Astrocyte (in vitro differentiated cells and primary cell): ENCODE measurements around the gene CHCHD6. TPM values are rescaled to one million over a fixed set of nuclear protein-coding genes. Genes with fewer than 3 reads are reported as not detected.

Experiments used
- DNase-seq: peaks from one replicate; pipeline ENCODE4 v3.0.0-alpha.2; 2010; ENCODE audit warnings: low read depth
- FAIRE-seq: peaks from 2 replicates; lab custom pipeline; 2011; peaks lifted over from hg19 to GRCh38; lab: Jason Lieb, UNC
- H2AFZ ChIP-seq: 2 replicates; pipeline ENCODE4 v1.6.0; 2012; ENCODE audit warnings: low read depth, low read length, inconsistent platforms
- H3K27ac ChIP-seq: 2 replicates; pipeline ENCODE4 v1.5.1; 2011; ENCODE audit warnings: low read depth, low read length, inconsistent platforms
- H3K27me3 ChIP-seq: 2 replicates; pipeline ENCODE4 v1.6.0; 2011; ENCODE audit warnings: low read length, inconsistent platforms; ENCODE audit not compliant: insufficient read depth
- H3K36me3 ChIP-seq: 2 replicates; pipeline ENCODE4 v1.5.1; 2011; ENCODE audit warnings: low read length, inconsistent platforms; ENCODE audit not compliant: insufficient read depth
- H3K4me1 ChIP-seq: 2 replicates; pipeline ENCODE4 v1.5.1; 2011; ENCODE audit warnings: low read length, inconsistent platforms; ENCODE audit not compliant: insufficient read depth
- H3K4me2 ChIP-seq: 2 replicates; pipeline ENCODE4 v1.6.0; 2012; ENCODE audit warnings: low read length, inconsistent platforms
- H3K4me3 ChIP-seq: 2 replicates; pipeline ENCODE4 v1.5.1; 2011; ENCODE audit warnings: low read depth, mild to moderate bottlenecking, low read length, inconsistent platforms; ENCODE audit not compliant: insufficient read depth
- H3K79me2 ChIP-seq: 2 replicates; pipeline ENCODE4 v1.6.0; 2012; ENCODE audit warnings: mild to moderate bottlenecking, low read length, inconsistent platforms; ENCODE audit not compliant: insufficient read depth
- H3K9ac ChIP-seq: 2 replicates; pipeline ENCODE4 v1.6.0; 2012; ENCODE audit warnings: mild to moderate bottlenecking, low read length, inconsistent platforms
- H3K9me3 ChIP-seq: 2 replicates; pipeline ENCODE4 v1.5.1; 2012; ENCODE audit warnings: low read depth, mild to moderate bottlenecking, low read length, inconsistent platforms; ENCODE audit not compliant: insufficient read depth
- H4K20me1 ChIP-seq: 2 replicates; pipeline ENCODE4 v1.6.0; 2012; ENCODE audit warnings: low read length, inconsistent platforms; ENCODE audit not compliant: insufficient read depth
- H3K27ac Mint-ChIP-seq: one replicate; pipeline ENCODE4 v1.8.0; 2021; ENCODE audit warnings: mild to moderate bottlenecking, mixed read lengths; ENCODE audit not compliant: unreplicated experiment
- H3K27me3 Mint-ChIP-seq: one replicate; pipeline ENCODE4 v1.8.0; 2021; ENCODE audit warnings: low read depth, mixed read lengths; ENCODE audit not compliant: unreplicated experiment
- H3K36me3 Mint-ChIP-seq: one replicate; pipeline ENCODE4 v1.8.0; 2021; ENCODE audit warnings: low read depth, mixed read lengths; ENCODE audit not compliant: unreplicated experiment
- H3K4me1 Mint-ChIP-seq: one replicate; pipeline ENCODE4 v1.8.0; 2021; ENCODE audit warnings: low read depth, mixed read lengths; ENCODE audit not compliant: unreplicated experiment
- H3K4me3 Mint-ChIP-seq: one replicate; pipeline ENCODE4 v1.8.0; 2021; ENCODE audit warnings: mild to moderate bottlenecking, moderate library complexity, mixed read lengths; ENCODE audit not compliant: unreplicated experiment
- H3K9me3 Mint-ChIP-seq: one replicate; pipeline ENCODE4 v1.8.0; 2021; ENCODE audit warnings: mild to moderate bottlenecking, mixed read lengths; ENCODE audit not compliant: unreplicated experiment
- EZH2 ChIP-seq: IDR thresholded peaks from 2 replicates; pipeline ENCODE4 v1.6.1; 2012; ENCODE audit warnings: mild to moderate bottlenecking, low read length, inconsistent platforms; ENCODE audit not compliant: insufficient read depth
- total RNA-seq: library from RNA; stranded (reverse); gene quantifications from 2 replicates; pipeline ENCODE4 v1.2.1, GENCODE V29; 2021
- TF ChIP-seq, protein P1 (sequence below): IDR thresholded peaks from 2 replicates; pipeline ENCODE4 v1.5.1; 2011; ENCODE audit warnings: low read depth, mild to moderate bottlenecking, inconsistent platforms, low read length, moderate library complexity; ENCODE audit not compliant: insufficient read depth

The CHCHD6 gene
- total RNA-seq, 1 donor from 2014 or later, result 21.1 TPM

DNA sequence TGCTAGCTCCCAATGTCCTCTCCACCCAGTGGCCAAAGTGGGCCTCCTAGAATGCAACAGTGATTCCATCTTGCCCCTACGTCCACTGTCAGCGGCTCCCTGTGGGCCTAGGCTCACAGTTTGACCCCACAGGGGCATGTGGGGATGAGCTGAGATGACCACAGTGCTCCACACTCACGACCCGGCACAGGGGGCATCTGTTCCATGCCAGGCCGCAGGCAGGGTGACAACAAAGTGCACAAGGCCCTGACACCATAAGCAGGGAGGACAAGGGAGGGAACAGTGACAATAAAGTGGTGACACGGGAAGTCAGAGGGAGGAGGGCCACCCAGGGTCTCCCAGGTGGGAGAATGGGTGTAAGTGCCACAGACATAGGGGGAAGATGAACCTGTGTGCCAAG, 273.8 kb downstream of the CHCHD6 start:
- TF ChIP-seq, protein P1, sequence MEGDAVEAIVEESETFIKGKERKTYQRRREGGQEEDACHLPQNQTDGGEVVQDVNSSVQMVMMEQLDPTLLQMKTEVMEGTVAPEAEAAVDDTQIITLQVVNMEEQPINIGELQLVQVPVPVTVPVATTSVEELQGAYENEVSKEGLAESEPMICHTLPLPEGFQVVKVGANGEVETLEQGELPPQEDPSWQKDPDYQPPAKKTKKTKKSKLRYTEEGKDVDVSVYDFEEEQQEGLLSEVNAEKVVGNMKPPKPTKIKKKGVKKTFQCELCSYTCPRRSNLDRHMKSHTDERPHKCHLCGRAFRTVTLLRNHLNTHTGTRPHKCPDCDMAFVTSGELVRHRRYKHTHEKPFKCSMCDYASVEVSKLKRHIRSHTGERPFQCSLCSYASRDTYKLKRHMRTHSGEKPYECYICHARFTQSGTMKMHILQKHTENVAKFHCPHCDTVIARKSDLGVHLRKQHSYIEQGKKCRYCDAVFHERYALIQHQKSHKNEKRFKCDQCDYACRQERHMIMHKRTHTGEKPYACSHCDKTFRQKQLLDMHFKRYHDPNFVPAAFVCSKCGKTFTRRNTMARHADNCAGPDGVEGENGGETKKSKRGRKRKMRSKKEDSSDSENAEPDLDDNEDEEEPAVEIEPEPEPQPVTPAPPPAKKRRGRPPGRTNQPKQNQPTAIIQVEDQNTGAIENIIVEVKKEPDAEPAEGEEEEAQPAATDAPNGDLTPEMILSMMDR, result no peak
- TF ChIP-seq EZH2, result no peak
- peak overlapping the region; percentile 53 for H3K27ac Mint-ChIP-seq
- no peaks in the 10 kb centered on the region for H3K79me2 ChIP-seq
- H3K9me3 ChIP-seq, result peaks cover 3% of the 10 kb centered on the region
- H3K36me3 Mint-ChIP-seq, result peaks cover 4% of the 10 kb centered on the region
- H4K20me1 ChIP-seq, result no peaks in the 10 kb centered on the region
- H3K4me3 ChIP-seq, result no peak overlapping the region
- H3K27me3 ChIP-seq, result peaks cover 2% of the 10 kb centered on the region
- no peak overlapping the region for H2AFZ ChIP-seq
- no peak overlapping the region for H3K4me2 ChIP-seq
- H3K9ac ChIP-seq, result no peak overlapping the region
- no peak overlapping the region for H3K4me3 Mint-ChIP-seq
- no peak overlapping the region for H3K27ac ChIP-seq
- FAIRE-seq, result no peak
- no peaks in the 10 kb centered on the region for H3K36me3 ChIP-seq
- H3K9me3 Mint-ChIP-seq, result peaks cover 12% of the 10 kb centered on the region
- H3K4me1 ChIP-seq, result peaks cover 10% of the 10 kb centered on the region
- no peak for DNase-seq
- H3K4me1 Mint-ChIP-seq, result no peaks in the 10 kb centered on the region
- peaks cover 19% of the 10 kb centered on the region for H3K27me3 Mint-ChIP-seq

DNA sequence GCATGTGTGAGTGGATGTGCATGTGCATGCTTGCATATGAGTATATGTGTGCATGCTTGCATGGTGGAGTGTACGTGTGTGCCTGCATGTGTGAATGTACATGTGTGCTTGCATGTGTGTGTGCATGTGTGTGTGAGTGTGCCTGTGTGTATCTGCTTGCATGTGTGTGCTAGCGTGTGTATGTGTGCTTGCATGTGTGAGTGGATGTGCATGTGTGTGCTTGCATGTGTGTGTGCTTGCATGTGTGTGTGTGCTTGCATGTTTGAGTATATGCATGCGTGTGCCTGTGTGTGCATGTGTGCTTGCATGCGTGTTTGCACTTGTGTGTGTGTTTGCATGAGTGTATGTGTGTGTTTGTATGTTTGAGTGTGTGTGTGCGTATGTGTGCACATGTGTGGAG, 274.3 kb downstream of the CHCHD6 start:
- no peak overlapping the region for H2AFZ ChIP-seq
- no peak overlapping the region for H3K9ac ChIP-seq
- H3K4me3 ChIP-seq, result no peak overlapping the region
- no peak overlapping the region for H3K27ac ChIP-seq
- H3K4me1 ChIP-seq, result peaks cover 10% of the 10 kb centered on the region
- no peak overlapping the region for H3K4me3 Mint-ChIP-seq
- peaks cover 2% of the 10 kb centered on the region for H3K27me3 ChIP-seq
- no peak overlapping the region for H3K27ac Mint-ChIP-seq
- H3K79me2 ChIP-seq, result no peaks in the 10 kb centered on the region
- H3K36me3 Mint-ChIP-seq, result peaks cover 4% of the 10 kb centered on the region
- TF ChIP-seq, protein P1, result no peak
- TF ChIP-seq EZH2, result no peak
- H3K27me3 Mint-ChIP-seq, result peaks cover 18% of the 10 kb centered on the region
- H4K20me1 ChIP-seq, result no peaks in the 10 kb centered on the region
- peaks cover 12% of the 10 kb centered on the region for H3K9me3 Mint-ChIP-seq
- no peaks in the 10 kb centered on the region for H3K36me3 ChIP-seq
- peaks cover 3% of the 10 kb centered on the region for H3K9me3 ChIP-seq
- FAIRE-seq, result no peak
- H3K4me2 ChIP-seq, result no peak overlapping the region
- no peak for DNase-seq
- H3K4me1 Mint-ChIP-seq, result no peaks in the 10 kb centered on the region

DNA sequence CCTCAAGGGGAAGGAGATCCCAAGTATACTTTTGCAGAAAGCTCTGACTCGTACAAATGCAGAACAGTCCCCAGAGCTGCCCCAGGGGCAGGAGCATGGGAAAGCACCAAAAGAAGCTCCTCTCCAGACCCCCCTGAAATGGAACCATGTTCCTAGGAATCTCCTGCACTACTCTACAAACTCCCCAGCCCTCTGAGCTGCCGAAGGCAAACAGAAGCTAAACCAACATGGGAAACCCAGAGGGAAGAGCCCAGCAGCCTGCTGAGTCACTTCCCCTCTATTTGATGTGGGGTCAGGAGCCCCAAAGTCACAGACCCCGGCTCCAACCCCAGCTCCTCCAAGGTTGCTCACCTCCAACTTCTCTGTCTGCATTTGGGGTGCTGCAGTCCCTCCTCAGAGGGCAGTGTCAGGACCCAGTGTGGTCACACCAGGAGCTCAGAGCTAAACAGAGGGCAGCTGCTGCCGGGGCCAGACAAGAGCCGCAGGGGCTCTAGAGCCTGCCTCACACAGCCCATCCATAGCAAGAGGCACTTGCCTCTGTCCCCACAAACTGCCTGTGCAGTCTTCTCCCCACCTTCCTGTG, 275.1 kb downstream of the CHCHD6 start:
- peaks cover 6% of the 10 kb centered on the region for H3K79me2 ChIP-seq
- H3K4me2 ChIP-seq, result no peak overlapping the region
- peaks cover 12% of the 10 kb centered on the region for H3K9me3 Mint-ChIP-seq
- H3K27me3 ChIP-seq, result peaks cover 2% of the 10 kb centered on the region
- H3K4me3 ChIP-seq, result no peak overlapping the region
- FAIRE-seq (no peak), DNase-seq (no peak)
- H3K27ac ChIP-seq, result no peak overlapping the region
- H3K27ac Mint-ChIP-seq, result no peak overlapping the region
- H3K9ac ChIP-seq, result no peak overlapping the region
- H3K36me3 ChIP-seq, result no peaks in the 10 kb centered on the region
- peaks cover 5% of the 10 kb centered on the region for H4K20me1 ChIP-seq
- TF ChIP-seq EZH2, result no peak
- TF ChIP-seq, protein P1, result no peak
- peaks cover 4% of the 10 kb centered on the region for H3K36me3 Mint-ChIP-seq
- no peaks in the 10 kb centered on the region for H3K4me1 Mint-ChIP-seq
- H3K27me3 Mint-ChIP-seq, result peaks cover 15% of the 10 kb centered on the region
- no peaks in the 10 kb centered on the region for H3K9me3 ChIP-seq
- no peak overlapping the region for H2AFZ ChIP-seq
- H3K4me1 ChIP-seq, result peaks cover 12% of the 10 kb centered on the region
- H3K4me3 Mint-ChIP-seq, result no peak overlapping the region
